Small intestine (tissue), 7 donors: ENCODE measurements around the gene ZNF691. TPM values are rescaled to one million over a fixed set of nuclear protein-coding genes. Genes with fewer than 3 reads are reported as not detected.

Experiments used
- DNase-seq, 2 donors: peaks; one replicate each; pipeline versions ENCODE4 v3.0.0 to v3.0.0-alpha.2; 2013
- FAIRE-seq: peaks from 2 replicates; lab custom pipeline; 2012; peaks lifted over from hg19 to GRCh38; lab: Jason Lieb, UNC
- H3K27ac ChIP-seq, 3 donors: one replicate each; pipeline ENCODE4 v1.5.1; 2013; ENCODE audit warnings: low read length in 2 of 3, mild to moderate bottlenecking in 2 of 3, control low read depth in 1 of 3, inconsistent platforms in 1 of 3, low read depth in 1 of 3, moderate library complexity in 1 of 3
- H3K27me3 ChIP-seq, 3 donors: one replicate each; pipeline ENCODE4 v1.6.1; 2013; ENCODE audit warnings: low read length in 3 of 3, inconsistent platforms in 1 of 3; ENCODE audit not compliant: control insufficient read depth in 3 of 3, insufficient read depth in 3 of 3
- H3K36me3 ChIP-seq, 3 donors: one replicate each; pipeline ENCODE4 v1.6.1; 2013; ENCODE audit warnings: low read length in 3 of 3, inconsistent platforms in 1 of 3, low read depth in 1 of 3, mild to moderate bottlenecking in 1 of 3, moderate library complexity in 1 of 3; ENCODE audit not compliant: control insufficient read depth in 3 of 3, insufficient read depth in 2 of 3
- H3K4me1 ChIP-seq, 3 donors: one replicate each; pipeline ENCODE4 v1.6.1; 2013; ENCODE audit warnings: low read length in 2 of 3, inconsistent platforms in 1 of 3, low read depth in 1 of 3, mild to moderate bottlenecking in 1 of 3, moderate library complexity in 1 of 3; ENCODE audit not compliant: control insufficient read depth in 3 of 3, insufficient read depth in 2 of 3
- H3K4me3 ChIP-seq, 3 donors: one replicate each; pipeline ENCODE4 v1.5.1; 2013; ENCODE audit warnings: low read length in 3 of 3, control low read depth in 1 of 3, inconsistent platforms in 1 of 3, low read depth in 1 of 3, mild to moderate bottlenecking in 1 of 3, moderate library complexity in 1 of 3
- H3K9me3 ChIP-seq, 2 donors: one replicate each; pipeline ENCODE4 v1.6.1; 2013; ENCODE audit warnings: low read depth in 1 of 2, low read length in 1 of 2; ENCODE audit not compliant: control insufficient read depth in 2 of 2, insufficient read depth in 1 of 2
- WGBS, 3 donors: extraction: QIAGEN DNeasy Blood & Tissue Kit; methylation state at CpG; one replicate each; pipeline ENCODE4 v1.1.7; 2013; 5-methylcytosine and 5-hydroxymethylcytosine counted together
- polyA plus RNA-seq, 4 donors: library from polyadenylated mRNA; stranded (reverse) in 3 of 4; unstranded in 1 of 4; fragments of 200-250 nt in 3 of 4; fragments of 120-200 nt in 1 of 4; gene quantifications; one replicate each; pipeline versions ENCODE4 v1.2.1 to v1.2.3, GENCODE V29; 2013
- donor health status: healthy with polysubstance abuse.
- donor health status: control.
- donor health status: control.
- donor health status: Bipolar disorder and iron deficiency.
- donor health status: healthy.

ZNF691 gene
- polyA plus RNA-seq, 4 donors: 5.4 to 10.6 (median 6.3) TPM

DNA sequence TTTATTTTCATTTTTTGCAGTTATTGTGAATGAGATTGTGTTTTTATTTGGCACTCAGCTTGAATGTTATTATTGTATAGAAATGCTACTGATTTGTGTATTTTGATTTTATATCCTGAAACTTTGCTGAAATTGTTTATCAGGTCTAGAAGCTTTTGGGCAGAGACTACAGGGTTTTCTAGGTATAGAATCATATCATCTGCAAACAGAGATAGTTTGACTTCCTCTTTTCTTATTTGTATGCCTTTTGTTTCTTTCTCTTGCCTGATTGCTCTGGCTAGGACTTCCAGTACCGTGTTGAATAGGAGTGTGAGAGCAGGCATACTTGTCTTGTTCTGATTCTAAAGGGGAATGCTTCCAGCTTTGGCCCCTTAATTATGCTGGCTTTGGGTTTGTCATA is 27.3 kb downstream of the ZNF691 start:
- H3K27ac ChIP-seq: no peak overlapping the region
- H3K4me3 ChIP-seq: no peak overlapping the region
- FAIRE-seq (peak; percentile 15), DNase-seq (no peak)
- H3K9me3 ChIP-seq: no peaks in the 10 kb centered on the region
- WGBS, 3 donors: 58 to 83% (median 79%) methylated on average over 1 of the region's 1 CpG
- no peaks in the 10 kb centered on the region for H3K4me1 ChIP-seq
- no peaks in the 10 kb centered on the region for H3K36me3 ChIP-seq
- H3K27me3 ChIP-seq: peaks cover 0 to 5% (median 3%) of the 10 kb centered on the region in 3 donors

DNA sequence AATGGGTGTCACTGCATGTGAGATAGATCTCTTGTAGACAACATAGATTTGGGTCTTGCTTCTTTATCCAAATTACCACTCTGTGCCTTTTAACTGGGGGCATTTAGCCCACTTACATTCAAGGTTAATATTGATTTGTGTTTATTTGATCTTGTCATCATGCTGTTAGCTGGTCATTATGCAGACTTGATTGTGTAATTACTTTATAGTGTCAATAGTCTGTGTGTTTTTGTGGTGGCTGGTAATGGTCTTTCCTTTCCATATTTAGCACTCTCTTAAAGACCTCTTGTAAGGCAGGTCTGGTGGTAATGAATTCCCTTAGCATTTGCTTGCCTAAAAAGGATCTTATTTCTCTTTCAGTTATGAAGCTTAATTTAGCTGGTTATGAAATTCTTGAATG is 29.6 kb downstream of the ZNF691 start:
- DNase-seq (no peak), FAIRE-seq (no peak)
- Histone ChIP-seq H3K4me1 (no peaks in the 10 kb centered on the region), H3K4me3 (no peak overlapping the region), H3K9me3 (peaks cover 0 to 12% of the 10 kb centered on the region in 2 donors), H3K27ac (no peak overlapping the region), H3K27me3 (peaks cover 0 to 10% (median 8%) of the 10 kb centered on the region in 3 donors), H3K36me3 (no peaks in the 10 kb centered on the region)

DNA sequence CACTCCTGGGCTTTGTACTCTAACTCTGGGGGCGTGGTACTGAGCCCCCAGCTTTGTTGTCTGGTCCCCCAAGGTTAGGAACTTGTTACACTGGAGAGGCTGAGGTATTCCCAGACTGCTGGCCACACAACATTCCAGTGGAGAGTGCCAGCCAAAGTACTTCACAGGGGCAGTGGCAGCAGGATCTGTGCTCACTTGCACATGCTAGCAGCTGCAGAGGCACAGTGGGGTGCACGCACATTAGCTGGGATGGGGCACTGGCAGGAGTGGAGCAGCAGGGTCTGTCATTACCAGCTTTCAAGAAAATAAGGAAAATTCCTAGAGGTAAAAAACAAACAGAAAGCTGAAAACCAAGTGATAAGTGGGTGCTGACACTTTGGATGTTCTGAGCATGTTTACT is 31.0 kb downstream of the ZNF691 start:
- 20 to 63% (median 62%) methylated on average over 2 of the region's 2 CpGs for WGBS, 3 donors
- Histone ChIP-seq H3K9me3 (peaks cover 0 to 12% of the 10 kb centered on the region in 2 donors), H3K27me3 (peaks cover 0 to 11% (median 8%) of the 10 kb centered on the region in 3 donors), H3K36me3 (no peaks in the 10 kb centered on the region), H3K27ac (no peak overlapping the region), H3K4me1 (no peaks in the 10 kb centered on the region), H3K4me3 (no peak overlapping the region)
- no peak for DNase-seq
- no peak for FAIRE-seq

DNA sequence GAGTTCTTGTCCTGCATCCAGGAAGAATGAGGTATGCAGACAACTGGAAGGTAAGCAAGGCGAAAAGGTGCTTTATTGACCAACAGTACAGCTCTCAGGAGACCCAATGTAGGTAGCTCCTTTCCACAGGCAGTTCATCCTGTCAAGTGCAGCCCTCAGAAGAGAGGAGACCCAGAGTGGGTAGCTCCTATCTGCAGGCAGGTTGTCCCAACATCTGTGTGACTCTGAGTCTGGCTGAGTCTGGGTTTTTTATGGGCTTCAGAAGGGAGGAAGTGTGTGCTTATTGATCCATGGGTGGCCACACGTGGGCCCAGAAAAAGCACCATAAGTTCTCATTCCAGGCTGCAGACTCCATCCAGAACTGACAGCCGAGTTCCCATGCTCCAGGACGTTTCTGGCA is 34.0 kb downstream of the ZNF691 start:
- FAIRE-seq (no peak), DNase-seq (no peak)
- 54 to 75% (median 67%) methylated on average over 4 of the region's 4 CpGs for WGBS, 3 donors
- H3K9me3 ChIP-seq: peaks cover 0 to 12% of the 10 kb centered on the region in 2 donors
- H3K4me3 ChIP-seq: no peak overlapping the region
- no peak overlapping the region for H3K27ac ChIP-seq
- H3K27me3 ChIP-seq: peaks cover 0 to 11% (median 8%) of the 10 kb centered on the region in 3 donors
- H3K36me3 ChIP-seq: no peaks in the 10 kb centered on the region
- H3K4me1 ChIP-seq: no peaks in the 10 kb centered on the region

DNA sequence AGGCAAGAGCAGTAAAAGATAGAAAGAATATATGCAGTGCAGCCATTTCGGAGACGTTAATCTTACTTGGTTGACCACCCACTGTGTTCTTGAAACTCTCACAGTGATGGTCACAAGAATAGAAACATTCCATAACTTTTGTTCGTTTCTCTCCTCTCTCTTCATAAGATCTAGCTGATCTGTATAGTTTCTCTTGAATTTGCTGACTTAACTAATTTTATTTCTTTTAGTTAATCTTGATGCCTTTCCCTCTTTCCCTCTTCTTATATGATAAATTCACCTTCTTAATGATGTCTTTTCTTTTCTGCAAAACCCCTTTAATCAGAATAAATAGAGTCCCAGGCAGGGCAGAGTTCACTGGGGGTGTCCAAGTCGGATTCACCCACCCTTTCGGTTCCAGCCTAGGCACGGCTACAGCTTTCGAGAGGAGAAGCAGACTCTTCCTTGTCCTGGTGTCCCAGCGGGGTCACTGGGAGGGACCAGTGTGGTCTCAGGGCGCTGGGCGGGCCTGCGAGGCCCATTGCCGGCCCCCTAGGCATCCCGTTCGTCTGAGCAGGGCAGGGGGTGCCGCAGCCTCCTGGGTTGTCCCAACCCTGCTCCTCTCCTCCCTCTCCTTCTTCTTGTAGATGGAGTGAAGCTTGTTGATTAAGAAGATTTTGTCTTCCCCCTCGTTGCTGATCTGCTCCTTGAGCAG is 39.8 kb downstream of the ZNF691 start:
- Histone ChIP-seq H3K27me3 (peaks cover 0 to 5% (median 0%) of the 10 kb centered on the region in 3 donors), H3K36me3 (no peaks in the 10 kb centered on the region), H3K9me3 (no peaks in the 10 kb centered on the region), H3K4me3 (no peak overlapping the region), H3K4me1 (no peaks in the 10 kb centered on the region), H3K27ac (no peak overlapping the region)
- DNase-seq (no peak), FAIRE-seq (no peak)
- WGBS, 3 donors: 74 to 81% (median 79%) methylated on average over 16 of the region's 16 CpGs

DNA sequence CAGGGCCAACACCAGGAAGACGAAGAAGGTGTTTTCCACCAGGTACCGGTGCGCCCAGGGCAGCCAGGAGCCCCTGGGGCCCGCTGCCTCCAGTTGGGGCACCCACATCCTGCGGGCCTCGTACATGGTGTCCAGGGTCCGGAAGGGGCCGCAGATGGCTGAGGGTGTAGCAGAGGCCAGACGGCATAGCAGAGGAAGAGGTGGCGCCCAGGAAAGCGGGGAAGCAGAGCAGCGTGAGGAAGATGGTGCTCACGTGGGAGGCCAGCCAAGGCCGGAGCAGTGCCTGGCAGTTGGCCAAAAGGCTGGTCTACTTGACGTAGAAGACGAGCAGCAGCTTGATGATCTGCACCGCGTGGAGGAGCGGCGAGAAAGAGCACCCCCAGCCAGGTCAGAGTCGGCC is 40.4 kb downstream of the ZNF691 start:
- H3K9me3 ChIP-seq: no peaks in the 10 kb centered on the region
- no peak for FAIRE-seq
- H3K4me1 ChIP-seq: no peaks in the 10 kb centered on the region
- H3K27me3 ChIP-seq: peaks cover 0 to 5% (median 2%) of the 10 kb centered on the region in 3 donors
- DNase-seq: no peak
- no peak overlapping the region for H3K4me3 ChIP-seq
- no peak overlapping the region for H3K27ac ChIP-seq
- H3K36me3 ChIP-seq: no peaks in the 10 kb centered on the region
- WGBS, 3 donors: 74 to 76% (median 75%) methylated on average over 21 of the region's 21 CpGs

DNA sequence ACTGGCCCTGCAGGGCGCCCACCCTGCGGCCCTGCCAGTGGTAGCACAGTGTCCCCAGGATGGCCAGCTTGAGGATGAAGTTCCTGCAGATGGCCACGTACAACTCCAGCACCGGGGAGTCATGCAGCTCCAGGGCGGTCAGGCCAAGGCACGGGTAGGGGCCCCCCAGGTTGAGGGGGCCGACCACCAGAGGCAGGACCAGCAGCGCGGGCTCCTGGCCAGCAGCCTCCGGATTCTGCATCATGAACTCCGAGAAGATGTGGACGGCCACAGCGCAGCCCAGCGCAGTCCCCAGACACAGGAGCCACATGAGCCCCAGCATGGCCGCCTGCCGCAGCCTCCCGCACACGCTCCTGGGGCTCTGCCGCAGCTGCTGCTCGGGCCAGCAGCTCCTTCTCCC is 41.0 kb downstream of the ZNF691 start:
- WGBS, 3 donors: 91 to 95% (median 94%) methylated on average over 17 to 20 of the region's 20 CpGs
- FAIRE-seq: no peak

DNA sequence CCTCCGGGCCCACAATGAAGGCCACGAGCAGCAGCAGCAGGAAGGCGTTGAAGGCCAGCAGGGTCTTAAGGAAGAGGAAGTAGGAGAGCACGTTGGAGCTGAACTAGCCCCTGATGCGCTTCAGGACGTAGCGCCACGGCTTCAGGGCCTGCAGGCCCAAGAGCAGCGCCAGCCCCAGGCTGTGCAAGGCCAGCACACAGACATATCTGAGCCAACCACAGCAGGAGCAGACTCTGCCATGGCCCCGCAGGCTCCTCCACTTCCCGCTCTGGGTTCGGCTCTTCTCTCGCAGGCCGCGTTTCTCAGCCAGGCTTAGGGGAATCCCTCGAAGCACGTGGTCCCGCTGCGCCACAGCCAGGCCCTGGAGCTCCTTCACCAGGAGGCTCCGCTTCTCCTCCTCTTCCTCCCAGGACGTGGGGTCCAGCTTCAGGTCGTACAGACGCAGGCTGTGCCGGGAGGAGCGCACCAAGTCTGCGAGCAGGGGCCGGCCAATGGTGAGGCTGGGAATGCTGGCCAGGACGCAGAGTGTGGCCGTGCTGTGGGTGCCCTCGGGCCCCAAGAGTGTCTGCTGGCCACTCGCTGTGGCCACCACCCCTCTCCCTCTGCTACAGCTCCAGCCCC is 41.7 kb downstream of the ZNF691 start:
- WGBS, 3 donors: 89 to 91% (median 90%) methylated on average over 30 to 31 of the region's 31 CpGs
- no peak for FAIRE-seq

More for the DNA sequence above, 41.0 kb downstream of the ZNF691 start:
- Histone ChIP-seq H3K9me3 (no peaks in the 10 kb centered on the region), H3K36me3 (no peaks in the 10 kb centered on the region), H3K4me3 (no peak overlapping the region), H3K27ac (no peak overlapping the region), H3K4me1 (no peaks in the 10 kb centered on the region), H3K27me3 (peaks cover 0 to 5% (median 2%) of the 10 kb centered on the region in 3 donors)
- DNase-seq: no peak

More for the DNA sequence above, 41.7 kb downstream of the ZNF691 start:
- Histone ChIP-seq H3K27ac (no peak overlapping the region), H3K36me3 (no peaks in the 10 kb centered on the region), H3K4me3 (no peak overlapping the region), H3K27me3 (peaks cover 0 to 5% (median 2%) of the 10 kb centered on the region in 3 donors), H3K9me3 (no peaks in the 10 kb centered on the region), H3K4me1 (no peaks in the 10 kb centered on the region)
- no peak for DNase-seq
